Measurements from ENCODE around the gene UTS2.

DNA sequence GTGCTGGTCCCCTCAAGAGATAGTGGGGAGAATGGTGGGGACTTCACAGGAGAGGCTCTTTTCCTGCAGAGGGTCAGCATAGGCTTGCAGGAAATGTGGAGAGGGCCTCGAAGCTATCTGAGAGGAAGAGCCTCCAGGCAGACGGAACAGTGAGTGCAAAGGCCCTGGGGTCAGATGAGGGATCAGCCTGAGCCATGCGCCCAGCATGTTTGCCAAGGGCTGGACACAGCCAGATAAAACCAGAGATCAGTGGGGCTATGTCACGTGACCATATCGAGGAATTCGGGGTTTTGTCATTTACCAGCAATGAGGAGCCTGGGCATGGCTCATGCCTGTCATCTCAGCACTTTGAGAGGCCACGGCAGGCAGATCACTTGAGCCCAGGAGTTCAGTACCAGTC lies 6.5 kb upstream of the UTS2 start:
- TF ChIP-seq ZBTB33 (IDR thresholded peaks at IDR 0.05) (no peak), SP1 (IDR thresholded peaks at IDR 0.05) (no peak), TAF1 (conservative IDR thresholded peaks at IDR 0.05) (no peak), CTCF (IDR thresholded peaks at IDR 0.05; ENCODE audit: low read depth, low read length, missing input control) (no peak), YY1 (IDR thresholded peaks at IDR 0.05) (no peak), EGR1 (IDR thresholded peaks at IDR 0.05; ENCODE audit: low read depth in 2 of 2) (no peak), FOXA1 (IDR thresholded peaks at IDR 0.05) (no peak), JUND (IDR thresholded peaks at IDR 0.05) (no peak), RAD21 (IDR thresholded peaks at IDR 0.05) (no peak), GABPA (IDR thresholded peaks at IDR 0.05 in 1 of 2, conservative IDR thresholded peaks at IDR 0.05 in 1 of 2) (no peak), ATF3 (IDR thresholded peaks at IDR 0.05) (no peak)
- TF ChIP-seq, protein P1, sequence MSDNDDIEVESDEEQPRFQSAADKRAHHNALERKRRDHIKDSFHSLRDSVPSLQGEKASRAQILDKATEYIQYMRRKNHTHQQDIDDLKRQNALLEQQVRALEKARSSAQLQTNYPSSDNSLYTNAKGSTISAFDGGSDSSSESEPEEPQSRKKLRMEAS (IDR thresholded peaks at IDR 0.05) = no peak
- TF ChIP-seq, protein P2, sequence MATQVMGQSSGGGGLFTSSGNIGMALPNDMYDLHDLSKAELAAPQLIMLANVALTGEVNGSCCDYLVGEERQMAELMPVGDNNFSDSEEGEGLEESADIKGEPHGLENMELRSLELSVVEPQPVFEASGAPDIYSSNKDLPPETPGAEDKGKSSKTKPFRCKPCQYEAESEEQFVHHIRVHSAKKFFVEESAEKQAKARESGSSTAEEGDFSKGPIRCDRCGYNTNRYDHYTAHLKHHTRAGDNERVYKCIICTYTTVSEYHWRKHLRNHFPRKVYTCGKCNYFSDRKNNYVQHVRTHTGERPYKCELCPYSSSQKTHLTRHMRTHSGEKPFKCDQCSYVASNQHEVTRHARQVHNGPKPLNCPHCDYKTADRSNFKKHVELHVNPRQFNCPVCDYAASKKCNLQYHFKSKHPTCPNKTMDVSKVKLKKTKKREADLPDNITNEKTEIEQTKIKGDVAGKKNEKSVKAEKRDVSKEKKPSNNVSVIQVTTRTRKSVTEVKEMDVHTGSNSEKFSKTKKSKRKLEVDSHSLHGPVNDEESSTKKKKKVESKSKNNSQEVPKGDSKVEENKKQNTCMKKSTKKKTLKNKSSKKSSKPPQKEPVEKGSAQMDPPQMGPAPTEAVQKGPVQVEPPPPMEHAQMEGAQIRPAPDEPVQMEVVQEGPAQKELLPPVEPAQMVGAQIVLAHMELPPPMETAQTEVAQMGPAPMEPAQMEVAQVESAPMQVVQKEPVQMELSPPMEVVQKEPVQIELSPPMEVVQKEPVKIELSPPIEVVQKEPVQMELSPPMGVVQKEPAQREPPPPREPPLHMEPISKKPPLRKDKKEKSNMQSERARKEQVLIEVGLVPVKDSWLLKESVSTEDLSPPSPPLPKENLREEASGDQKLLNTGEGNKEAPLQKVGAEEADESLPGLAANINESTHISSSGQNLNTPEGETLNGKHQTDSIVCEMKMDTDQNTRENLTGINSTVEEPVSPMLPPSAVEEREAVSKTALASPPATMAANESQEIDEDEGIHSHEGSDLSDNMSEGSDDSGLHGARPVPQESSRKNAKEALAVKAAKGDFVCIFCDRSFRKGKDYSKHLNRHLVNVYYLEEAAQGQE (IDR thresholded peaks at IDR 0.05) = no peak

Measured in liver (tissue), 3 donors.